GM12891 (cell line): ENCODE data around the gene SYNDIG1L.

Experiments used
- POLR2A ChIP-seq: IDR thresholded peaks from 2 replicates; pipeline ENCODE4 v1.6.1; 2011; ENCODE audit warnings: low read depth, low read length, control low read depth
- POLR2AphosphoS5 ChIP-seq: IDR thresholded peaks from 2 replicates; pipeline ENCODE4 v1.6.1; 2011; ENCODE audit warnings: low read depth, low read length, control low read depth
- TAF1 ChIP-seq: IDR thresholded peaks from 2 replicates; pipeline ENCODE4 v1.6.1; 2011; ENCODE audit warnings: low read depth, low read length, control low read depth

DNA sequence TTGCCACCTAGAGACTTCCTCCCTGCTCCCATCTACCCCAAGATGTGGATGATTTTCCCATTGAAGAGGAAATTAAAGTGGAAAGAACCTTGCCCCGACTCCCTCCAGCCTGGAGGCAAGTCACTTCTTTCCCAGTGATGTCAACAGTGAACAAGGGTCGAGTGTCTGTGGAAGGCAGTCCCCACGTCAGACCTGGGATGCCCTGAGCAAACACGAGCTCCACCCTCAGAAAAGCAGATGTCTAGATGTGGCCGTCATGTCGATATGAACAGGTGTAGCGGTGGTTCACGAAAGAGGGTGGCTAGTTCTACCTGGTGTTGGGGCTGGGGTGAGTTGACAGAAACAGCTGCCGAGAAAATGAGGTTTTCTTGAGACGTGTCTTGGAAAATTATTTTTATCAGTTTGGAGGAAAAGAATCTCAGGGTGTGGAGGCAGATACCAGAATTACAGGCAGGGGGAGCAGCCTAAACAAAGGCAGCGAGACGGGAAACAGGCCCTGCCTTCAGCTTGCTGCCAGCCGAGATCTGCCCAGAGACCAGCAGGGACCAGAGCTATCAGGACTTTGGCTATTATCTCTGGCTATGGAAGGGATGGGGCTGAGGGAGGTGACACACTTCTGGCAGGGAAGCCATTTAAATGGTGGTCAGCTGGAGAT lies 25.9 kb downstream of the SYNDIG1L start:
- no peak for TF ChIP-seq TAF1
- TF ChIP-seq POLR2A = no peak
- no peak for TF ChIP-seq POLR2AphosphoS5
